Neural progenitor cell (in vitro differentiated cells): ENCODE data around the gene RNGTT. TPM values are rescaled to one million over a fixed set of nuclear protein-coding genes. Genes with fewer than 3 reads are reported as not detected.

Experiments used
- DNase-seq: peaks from one replicate; pipeline ENCODE4 v3.0.0-alpha.2; 2016; ENCODE audit warnings: low spot score
- H2AFZ ChIP-seq: fragments of 200-600 bp; sonication (generic); replicated peaks from 2 replicates; pipeline ENCODE4 v1.6.1; 2016; ENCODE audit warnings: antibody characterized with exemption
- H3F3A ChIP-seq: fragments of 200-600 bp; sonication (generic); 2 replicates; pipeline ENCODE4 v1.6.1; 2016; ENCODE audit warnings: antibody characterized with exemption, low read depth
- H3K27ac ChIP-seq: fragments of 200-600 bp; sonication (generic); 2 replicates; pipeline ENCODE4 v1.5.1; 2016; ENCODE audit warnings: mild to moderate bottlenecking
- H3K27me3 ChIP-seq: fragments of 200-600 bp; sonication (generic); 2 replicates; pipeline ENCODE4 v1.6.1; 2016; ENCODE audit warnings: mild to moderate bottlenecking, moderate library complexity
- H3K36me3 ChIP-seq: fragments of 200-600 bp; sonication (generic); 2 replicates; pipeline ENCODE4 v1.5.1; 2016
- H3K4me1 ChIP-seq: fragments of 200-600 bp; sonication (generic); 2 replicates; pipeline ENCODE4 v1.6.1; 2016; ENCODE audit warnings: mixed run types
- H3K4me2 ChIP-seq: fragments of 200-600 bp; sonication (generic); 2 replicates; pipeline ENCODE4 v1.6.1; 2016
- H3K4me3 ChIP-seq: fragments of 200-600 bp; sonication (generic); 2 replicates; pipeline ENCODE4 v1.5.1; 2016
- H3K79me2 ChIP-seq: fragments of 200-600 bp; sonication (generic); 2 replicates; pipeline ENCODE4 v1.6.1; 2016; ENCODE audit warnings: low read depth
- H3K9ac ChIP-seq: fragments of 200-600 bp; sonication (generic); 2 replicates; pipeline ENCODE4 v1.6.1; 2016
- H3K9me3 ChIP-seq: fragments of 200-600 bp; sonication (generic); 2 replicates; pipeline ENCODE4 v1.5.1; 2016; ENCODE audit warnings: low read depth
- H4K20me1 ChIP-seq: fragments of 200-600 bp; sonication (generic); 2 replicates; pipeline ENCODE4 v1.6.1; 2016; ENCODE audit warnings: low read depth
- H3K27ac Mint-ChIP-seq: 3 replicates; pipeline ENCODE4 v1.8.0; 2021; ENCODE audit warnings: mixed read lengths
- H3K27me3 Mint-ChIP-seq: 2 replicates; pipeline ENCODE4 v1.8.0; 2022; ENCODE audit warnings: low read depth, mild to moderate bottlenecking, inconsistent platforms, moderate library complexity, mixed read lengths; ENCODE audit not compliant: insufficient read depth
- H3K36me3 Mint-ChIP-seq: 3 replicates; pipeline ENCODE4 v1.8.0; 2021; ENCODE audit warnings: mixed read lengths
- H3K4me1 Mint-ChIP-seq: 3 replicates; pipeline ENCODE4 v1.8.0; 2021; ENCODE audit warnings: mixed read lengths
- H3K4me3 Mint-ChIP-seq: 3 replicates; pipeline ENCODE4 v1.8.0; 2021; ENCODE audit warnings: mild to moderate bottlenecking, moderate library complexity, mixed read lengths
- H3K9me3 Mint-ChIP-seq: 3 replicates; pipeline ENCODE4 v1.8.0; 2020; ENCODE audit warnings: mixed read lengths
- CTCF ChIP-seq: fragments of 200-600 bp; sonication (generic); IDR thresholded peaks from 2 replicates; pipeline ENCODE4 v1.5.1; 2017; ENCODE audit warnings: antibody characterized with exemption, mild to moderate bottlenecking
- EZH2 ChIP-seq: fragments of 200-600 bp; sonication (generic); IDR thresholded peaks from 2 replicates; pipeline ENCODE4 v1.6.1; 2017; ENCODE audit warnings: antibody characterized with exemption, mild to moderate bottlenecking, moderate library complexity
- EZH2phosphoT487 ChIP-seq: fragments of 200-600 bp; sonication (generic); IDR thresholded peaks from 2 replicates; pipeline ENCODE4 v1.6.1; 2017; ENCODE audit warnings: antibody characterized with exemption
- total RNA-seq: library from RNA; depleted of rRNA; stranded (reverse); fragments of >200 nt; gene quantifications from 2 replicates; pipeline ENCODE4 v1.2.3, GENCODE V29; 2015; ENCODE audit warnings: low replicate concordance

The RNGTT gene
- total RNA-seq, 1 donor from 2014 or later: 71.7 TPM

DNA sequence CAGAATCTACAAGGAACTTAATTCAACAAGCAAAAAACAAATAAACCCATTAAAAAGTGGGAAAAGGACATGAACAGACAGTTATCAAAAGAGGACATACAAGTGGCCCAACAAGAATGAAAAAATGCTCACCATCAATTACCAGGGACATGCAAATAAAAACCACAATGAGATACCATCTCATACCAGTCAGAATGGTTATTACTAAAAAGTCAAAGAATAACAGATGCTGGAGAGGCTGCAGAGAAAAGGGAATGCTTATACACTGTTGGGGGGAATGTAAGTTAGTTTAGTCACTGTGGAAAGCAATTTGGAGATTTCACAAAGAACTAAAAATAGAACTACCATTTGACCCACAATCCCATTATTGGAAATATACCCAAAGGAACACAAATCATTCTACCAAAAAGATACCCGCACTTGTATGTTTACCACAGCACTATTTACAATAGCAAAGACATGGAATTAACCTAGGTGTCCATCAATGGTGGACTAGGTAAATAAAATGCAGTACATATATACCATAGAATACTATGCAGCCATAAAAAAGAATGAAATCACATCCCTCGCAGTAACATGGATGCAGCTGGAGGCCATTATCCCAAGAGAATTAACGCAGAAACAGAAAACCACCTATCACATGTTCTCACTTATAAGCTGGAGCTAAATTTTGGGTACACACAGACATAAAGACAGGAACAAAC lies 48.4 kb downstream of the RNGTT start:
- H3K4me3 ChIP-seq: no peak overlapping the region
- Mint-ChIP-seq H3K27me3 (no peaks in the 10 kb centered on the region), H3K36me3 (peaks cover 13% of the 10 kb centered on the region), H3K4me3 (no peak overlapping the region), H3K27ac (no peak overlapping the region), H3K9me3 (peaks cover 7% of the 10 kb centered on the region), H3K4me1 (no peaks in the 10 kb centered on the region)
- TF ChIP-seq EZH2phosphoT487: no peak
- no peak for TF ChIP-seq EZH2
- TF ChIP-seq CTCF: no peak
- peaks cover 11% of the 10 kb centered on the region for H3K4me1 ChIP-seq
- no peaks in the 10 kb centered on the region for H3K9me3 ChIP-seq
- peaks cover 3% of the 10 kb centered on the region for H4K20me1 ChIP-seq
- DNase-seq: no peak
- no peak overlapping the region for H3K4me2 ChIP-seq
- no peaks in the 10 kb centered on the region for H3F3A ChIP-seq
- H3K27ac ChIP-seq: no peak overlapping the region
- no peak overlapping the region for H3K9ac ChIP-seq
- H3K36me3 ChIP-seq: no peaks in the 10 kb centered on the region
- no peak overlapping the region for H2AFZ ChIP-seq
- no peaks in the 10 kb centered on the region for H3K27me3 ChIP-seq
- peaks cover 56% of the 10 kb centered on the region for H3K79me2 ChIP-seq

- H3K4me3 Mint-ChIP-seq: no peak overlapping the region
- H3F3A ChIP-seq: no peaks in the 10 kb centered on the region
- H3K36me3 ChIP-seq: no peaks in the 10 kb centered on the region
- H3K9ac ChIP-seq: no peak overlapping the region
- H3K36me3 Mint-ChIP-seq: peaks cover 13% of the 10 kb centered on the region
- TF ChIP-seq CTCF: no peak
- TF ChIP-seq EZH2: no peak
- TF ChIP-seq EZH2phosphoT487: no peak
- peaks cover 7% of the 10 kb centered on the region for H3K9me3 Mint-ChIP-seq
- no peaks in the 10 kb centered on the region for H3K27me3 ChIP-seq
- H3K27me3 Mint-ChIP-seq: no peaks in the 10 kb centered on the region
- no peak overlapping the region for H3K27ac ChIP-seq
- no peaks in the 10 kb centered on the region for H3K4me1 Mint-ChIP-seq
- H3K79me2 ChIP-seq: peaks cover 65% of the 10 kb centered on the region
- peaks cover 3% of the 10 kb centered on the region for H4K20me1 ChIP-seq
- H3K4me1 ChIP-seq: peaks cover 11% of the 10 kb centered on the region
- H3K4me2 ChIP-seq: no peak overlapping the region
- no peak for DNase-seq
- no peaks in the 10 kb centered on the region for H3K9me3 ChIP-seq
- H3K27ac Mint-ChIP-seq: no peak overlapping the region
- H3K4me3 ChIP-seq: no peak overlapping the region
- H2AFZ ChIP-seq: no peak overlapping the region
These were observed 49.2 kb downstream of the RNGTT start for GRCh38 chr6:88914180-88914579.

GRCh38 chr6:88913471-88913870 lies 49.9 kb downstream of the RNGTT start:
- Histone ChIP-seq H3K4me3 (no peak overlapping the region), H3K4me1 (peaks cover 11% of the 10 kb centered on the region), H4K20me1 (peaks cover 3% of the 10 kb centered on the region), H3K9ac (no peak overlapping the region), H3K9me3 (no peaks in the 10 kb centered on the region), H3K27me3 (no peaks in the 10 kb centered on the region), H3K27ac (no peak overlapping the region), H3K36me3 (no peaks in the 10 kb centered on the region), H3K4me2 (no peak overlapping the region), H3F3A (no peaks in the 10 kb centered on the region), H2AFZ (no peak overlapping the region), H3K79me2 (peaks cover 70% of the 10 kb centered on the region)
- H3K9me3 Mint-ChIP-seq: peaks cover 7% of the 10 kb centered on the region
- no peak overlapping the region for H3K27ac Mint-ChIP-seq
- no peak for DNase-seq
- H3K4me1 Mint-ChIP-seq: no peaks in the 10 kb centered on the region
- peaks cover 13% of the 10 kb centered on the region for H3K36me3 Mint-ChIP-seq
- no peak overlapping the region for H3K4me3 Mint-ChIP-seq
- H3K27me3 Mint-ChIP-seq: no peaks in the 10 kb centered on the region
- TF ChIP-seq EZH2phosphoT487: no peak
- TF ChIP-seq CTCF: no peak
- TF ChIP-seq EZH2: no peak
